Endodermal cell (in vitro differentiated cells): ENCODE data around the gene VWA8. TPM values are rescaled to one million over a fixed set of nuclear protein-coding genes. Genes with fewer than 3 reads are reported as not detected.

Experiments
- DNase-seq: peaks from one replicate; pipeline ENCODE4 v3.0.0-alpha.2; 2017
- H3K27ac ChIP-seq: 2 replicates; pipeline ENCODE4 v1.5.1; 2013; ENCODE audit warnings: mild to moderate bottlenecking, low read depth, low read length, moderate library complexity
- H3K27me3 ChIP-seq: 2 replicates; pipeline ENCODE4 v1.6.1; 2013; ENCODE audit warnings: mild to moderate bottlenecking, low read length, moderate library complexity; ENCODE audit not compliant: insufficient read depth, control insufficient read depth, poor library complexity, severe bottlenecking
- H3K36me3 ChIP-seq: 2 replicates; pipeline ENCODE4 v1.7.0; 2013; ENCODE audit warnings: mild to moderate bottlenecking, low read length, moderate library complexity; ENCODE audit not compliant: control insufficient read depth, insufficient read depth
- H3K4me1 ChIP-seq: one replicate; pipeline ENCODE4 v1.7.0; 2013; ENCODE audit warnings: low read length; ENCODE audit not compliant: control insufficient read depth, insufficient read depth
- H3K4me3 ChIP-seq: 2 replicates; pipeline ENCODE4 v1.5.1; 2013; ENCODE audit warnings: mild to moderate bottlenecking, low read length, moderate library complexity
- H3K9ac ChIP-seq: 2 replicates; pipeline ENCODE4 v1.6.1; 2013; ENCODE audit warnings: mild to moderate bottlenecking, low read length, moderate library complexity; ENCODE audit not compliant: poor library complexity, severe bottlenecking; ENCODE audit errors: extremely low read depth
- H3K9me3 ChIP-seq: 2 replicates; pipeline ENCODE4 v1.6.1; 2013; ENCODE audit warnings: mild to moderate bottlenecking, low read length, moderate library complexity; ENCODE audit not compliant: control insufficient read depth
- H3K27ac Mint-ChIP-seq: 2 replicates; pipeline ENCODE4 v1.8.0; 2020; ENCODE audit warnings: mixed read lengths
- H3K27me3 Mint-ChIP-seq: 2 replicates; pipeline ENCODE4 v1.8.0; 2021; ENCODE audit warnings: mild to moderate bottlenecking, mixed read lengths; ENCODE audit not compliant: insufficient read depth
- H3K36me3 Mint-ChIP-seq: 2 replicates; pipeline ENCODE4 v1.8.0; 2020; ENCODE audit warnings: low read depth, mixed read lengths
- H3K4me1 Mint-ChIP-seq: 2 replicates; pipeline ENCODE4 v1.8.0; 2020; ENCODE audit warnings: mixed read lengths
- H3K4me3 Mint-ChIP-seq: 2 replicates; pipeline ENCODE4 v1.8.0; 2020; ENCODE audit warnings: mild to moderate bottlenecking, moderate library complexity, mixed read lengths
- H3K9me3 Mint-ChIP-seq: 2 replicates; pipeline ENCODE4 v1.8.0; 2020; ENCODE audit warnings: mild to moderate bottlenecking, mixed read lengths
- WGBS, 2 experiments: methylation state at CpG; one replicate each; pipeline versions ENCODE4 v1.1.5 to v1.1.7; 2013; ENCODE audit warnings: missing lambda C conversion rate in 2 of 2, mixed read lengths in 1 of 2; ENCODE audit not compliant: insufficient coverage in 1 of 2, insufficient read length in 1 of 2; 5-methylcytosine and 5-hydroxymethylcytosine counted together
- total RNA-seq, 2 donors: library from RNA; stranded (reverse); fragmentation: NEBNext Ultra II Directional in 1 of 2; extraction: Animal tissue kit (Norgen Biotek cat#: 25700) in 1 of 2; gene quantifications; 2 replicates in 1 of 2; 3 replicates in 1 of 2; pipeline ENCODE4 v1.2.1, GENCODE V29; 2021
- TF ChIP-seq, protein P1 (sequence below): fragments of 200-600 bp; sonication (generic); conservative IDR thresholded peaks from 2 replicates; pipeline ENCODE4 v1.5.0; 2021; ENCODE audit warnings: antibody characterized with exemption, mild to moderate bottlenecking

VWA8 gene
- total RNA-seq, 2 donors from 2014 or later: 24.6 to 25.6 TPM

DNA sequence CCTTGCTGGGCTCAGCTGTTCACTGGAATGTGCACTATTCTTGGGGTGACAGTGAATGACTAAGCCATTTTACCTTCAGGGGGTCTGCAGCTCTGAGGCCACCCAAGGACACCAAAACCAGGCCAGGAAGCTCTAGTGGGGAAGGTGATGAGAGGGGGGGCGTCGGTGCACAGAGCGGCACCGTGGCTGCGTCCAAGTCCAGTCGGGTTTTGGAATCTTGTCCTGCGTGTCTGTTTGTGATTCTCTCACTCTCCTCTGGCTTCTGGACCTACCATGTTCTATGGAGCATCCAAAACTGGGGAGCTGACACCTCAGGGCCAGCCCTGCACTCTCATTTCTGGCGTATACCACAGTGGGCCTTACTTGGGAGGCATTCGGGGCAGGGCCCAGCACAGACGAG is 411.4 kb downstream of the VWA8 start:
- Mint-ChIP-seq H3K9me3 (no peaks in the 10 kb centered on the region), H3K27me3 (peaks cover 4% of the 10 kb centered on the region), H3K4me1 (peaks cover 4% of the 10 kb centered on the region), H3K36me3 (no peaks in the 10 kb centered on the region), H3K27ac (no peak overlapping the region), H3K4me3 (no peak overlapping the region)
- H3K4me1 ChIP-seq: no peaks in the 10 kb centered on the region
- H3K9ac ChIP-seq: no peak overlapping the region
- no peaks in the 10 kb centered on the region for H3K27me3 ChIP-seq
- peak overlapping the region; percentile 98 for H3K27ac ChIP-seq
- no peaks in the 10 kb centered on the region for H3K36me3 ChIP-seq
- no peak for DNase-seq
- H3K9me3 ChIP-seq: no peaks in the 10 kb centered on the region
- no peak overlapping the region for H3K4me3 ChIP-seq
- TF ChIP-seq, protein P1, sequence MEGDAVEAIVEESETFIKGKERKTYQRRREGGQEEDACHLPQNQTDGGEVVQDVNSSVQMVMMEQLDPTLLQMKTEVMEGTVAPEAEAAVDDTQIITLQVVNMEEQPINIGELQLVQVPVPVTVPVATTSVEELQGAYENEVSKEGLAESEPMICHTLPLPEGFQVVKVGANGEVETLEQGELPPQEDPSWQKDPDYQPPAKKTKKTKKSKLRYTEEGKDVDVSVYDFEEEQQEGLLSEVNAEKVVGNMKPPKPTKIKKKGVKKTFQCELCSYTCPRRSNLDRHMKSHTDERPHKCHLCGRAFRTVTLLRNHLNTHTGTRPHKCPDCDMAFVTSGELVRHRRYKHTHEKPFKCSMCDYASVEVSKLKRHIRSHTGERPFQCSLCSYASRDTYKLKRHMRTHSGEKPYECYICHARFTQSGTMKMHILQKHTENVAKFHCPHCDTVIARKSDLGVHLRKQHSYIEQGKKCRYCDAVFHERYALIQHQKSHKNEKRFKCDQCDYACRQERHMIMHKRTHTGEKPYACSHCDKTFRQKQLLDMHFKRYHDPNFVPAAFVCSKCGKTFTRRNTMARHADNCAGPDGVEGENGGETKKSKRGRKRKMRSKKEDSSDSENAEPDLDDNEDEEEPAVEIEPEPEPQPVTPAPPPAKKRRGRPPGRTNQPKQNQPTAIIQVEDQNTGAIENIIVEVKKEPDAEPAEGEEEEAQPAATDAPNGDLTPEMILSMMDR: no peak
- 94 to 96% methylated on average over 4 to 10 of the region's 10 CpGs for WGBS, 2 experiments

DNA sequence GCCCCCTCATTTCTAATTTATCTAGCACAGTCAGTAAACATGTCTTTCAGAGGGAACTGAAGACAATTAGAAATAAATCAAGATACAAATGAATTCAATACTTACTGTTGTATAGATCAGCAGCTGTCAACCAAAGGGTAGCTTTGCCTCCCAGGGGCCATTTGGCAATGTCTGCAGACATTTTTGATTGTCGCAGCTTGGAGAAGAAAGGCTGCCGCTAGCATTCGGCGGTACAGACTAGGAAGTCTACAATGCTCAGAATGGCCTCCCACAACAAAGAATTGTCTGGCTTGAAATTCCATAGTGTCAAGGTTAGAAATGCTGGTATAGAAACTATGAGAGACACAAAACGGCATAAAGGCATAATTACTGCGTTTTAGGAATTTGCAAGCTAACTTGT is 412.0 kb downstream of the VWA8 start:
- no peaks in the 10 kb centered on the region for H3K36me3 ChIP-seq
- Mint-ChIP-seq H3K4me1 (peaks cover 4% of the 10 kb centered on the region), H3K27ac (no peak overlapping the region), H3K9me3 (peaks cover 2% of the 10 kb centered on the region), H3K36me3 (no peaks in the 10 kb centered on the region), H3K27me3 (peaks cover 1% of the 10 kb centered on the region), H3K4me3 (no peak overlapping the region)
- no peaks in the 10 kb centered on the region for H3K9me3 ChIP-seq
- TF ChIP-seq, protein P1: no peak
- WGBS, 2 experiments: 64 to 93% methylated on average over 5 to 6 of the region's 6 CpGs
- peak overlapping the region; percentile 98 for H3K27ac ChIP-seq
- DNase-seq: no peak
- no peak overlapping the region for H3K4me3 ChIP-seq
- no peaks in the 10 kb centered on the region for H3K4me1 ChIP-seq
- H3K27me3 ChIP-seq: no peaks in the 10 kb centered on the region
- no peak overlapping the region for H3K9ac ChIP-seq

DNA sequence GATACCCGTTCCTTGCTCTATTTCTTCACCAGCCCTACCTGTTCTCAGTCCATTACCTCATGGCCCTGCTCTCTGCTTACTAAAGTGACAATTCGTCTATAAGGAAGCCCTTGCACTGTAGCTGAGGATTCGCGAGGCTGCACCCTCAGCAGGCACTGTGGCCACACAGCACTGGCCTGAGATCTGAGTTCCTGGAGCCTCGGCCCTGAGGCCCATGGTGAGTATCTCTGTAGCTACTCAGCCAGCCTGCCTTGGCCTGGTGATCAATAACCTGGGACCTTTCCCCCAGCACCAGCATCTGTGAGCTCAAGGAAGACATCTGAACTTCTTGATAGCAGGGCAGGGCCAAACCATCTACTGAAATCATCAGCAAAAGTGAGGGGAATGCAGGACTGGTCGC is 412.9 kb downstream of the VWA8 start:
- Histone ChIP-seq H3K27ac (peak overlapping the region; percentile 98), H3K4me3 (no peak overlapping the region), H3K4me1 (no peaks in the 10 kb centered on the region), H3K36me3 (no peaks in the 10 kb centered on the region), H3K9me3 (no peaks in the 10 kb centered on the region), H3K9ac (no peak overlapping the region), H3K27me3 (no peaks in the 10 kb centered on the region)
- Mint-ChIP-seq H3K4me3 (no peak overlapping the region), H3K9me3 (peaks cover 6% of the 10 kb centered on the region), H3K27me3 (peaks cover 1% of the 10 kb centered on the region), H3K4me1 (peaks cover 4% of the 10 kb centered on the region), H3K27ac (peak overlapping the region; percentile 14), H3K36me3 (no peaks in the 10 kb centered on the region)
- 83 to 90% methylated on average over 6 of the region's 6 CpGs for WGBS, 2 experiments
- TF ChIP-seq, protein P1: no peak
- DNase-seq: no peak
